CD14-positive monocyte (primary cell): Measurements from ENCODE around the gene ATP11A. TPM values are rescaled to one million over a fixed set of nuclear protein-coding genes. Genes with fewer than 3 reads are reported as not detected.

Experiments used
- DNase-seq, 3 donors: peaks; one replicate each; pipeline ENCODE4 v3.0.0-alpha.2; 2011 to 2022
- H2AFZ ChIP-seq: 2 replicates; pipeline ENCODE4 v1.6.0; 2012; ENCODE audit warnings: mild to moderate bottlenecking, low read depth, low read length, inconsistent platforms; ENCODE audit not compliant: insufficient read depth, poor library complexity, severe bottlenecking
- H3K27ac ChIP-seq, 2 donors: 1 replicate in 1 of 2; 2 replicates in 1 of 2; pipeline ENCODE4 v1.5.1; 2012 to 2013; ENCODE audit warnings: low read length in 2 of 2, control low read depth in 1 of 2, inconsistent platforms in 1 of 2, low read depth in 1 of 2, mild to moderate bottlenecking in 1 of 2
- H3K27me3 ChIP-seq, 2 donors: one replicate each; pipeline versions ENCODE4 v1.6.0 to v1.6.1; 2011 to 2013; ENCODE audit warnings: low read length in 2 of 2; ENCODE audit not compliant: control insufficient read depth in 2 of 2, insufficient read depth in 2 of 2
- H3K36me3 ChIP-seq, 2 donors: replicated peaks in 1 of 2; 1 replicate in 1 of 2; 2 replicates in 1 of 2; pipeline versions ENCODE4 v1.5.1 to v1.6.1; 2012 to 2013; ENCODE audit warnings: low read length in 2 of 2, control low read depth in 1 of 2, inconsistent platforms in 1 of 2, mild to moderate bottlenecking in 1 of 2; ENCODE audit not compliant: insufficient read depth in 2 of 2, control insufficient read depth in 1 of 2
- H3K4me1 ChIP-seq, 2 donors: 1 replicate in 1 of 2; 2 replicates in 1 of 2; pipeline versions ENCODE4 v1.5.1 to v1.6.1; 2012 to 2013; ENCODE audit warnings: low read length in 2 of 2, control low read depth in 1 of 2, inconsistent platforms in 1 of 2, mild to moderate bottlenecking in 1 of 2, moderate library complexity in 1 of 2; ENCODE audit not compliant: insufficient read depth in 2 of 2, control insufficient read depth in 1 of 2
- H3K4me2 ChIP-seq: replicated peaks from 2 replicates; pipeline ENCODE3; 2012; ENCODE audit warnings: low read length, moderate library complexity, mild to moderate bottlenecking; ENCODE audit not compliant: poor library complexity, severe bottlenecking; ENCODE audit errors: extremely low read depth
- H3K4me3 ChIP-seq, 3 experiments: fragments of 200-600 bp in 1 of 3; sonication (generic) in 1 of 3; replicated peaks in 1 of 3; 1 replicate in 2 of 3; 2 replicates in 1 of 3; pipeline ENCODE4 v1.5.1; 2011 to 2013; ENCODE audit warnings: low read length in 3 of 3, mild to moderate bottlenecking in 3 of 3, control low read depth in 2 of 3, low read depth in 2 of 3, inconsistent platforms in 1 of 3, moderate library complexity in 1 of 3
- H3K79me2 ChIP-seq: 2 replicates; pipeline ENCODE4 v1.6.0; 2012; ENCODE audit warnings: mild to moderate bottlenecking, control low read depth, inconsistent platforms, low read length, moderate library complexity; ENCODE audit not compliant: insufficient read depth
- H3K9ac ChIP-seq: 2 replicates; pipeline ENCODE4 v1.6.0; 2017; ENCODE audit warnings: low read length, mild to moderate bottlenecking; ENCODE audit not compliant: insufficient read depth, poor library complexity, severe bottlenecking
- H3K9me3 ChIP-seq, 2 donors: replicated peaks in 1 of 2; 1 replicate in 1 of 2; 2 replicates in 1 of 2; pipeline versions ENCODE4 v1.5.1 to v1.6.1; 2012 to 2013; ENCODE audit warnings: low read length in 2 of 2, control low read depth in 1 of 2; ENCODE audit not compliant: control insufficient read depth in 1 of 2, insufficient read depth in 1 of 2
- H4K20me1 ChIP-seq: 2 replicates; pipeline ENCODE4 v1.6.0; 2012; ENCODE audit warnings: mild to moderate bottlenecking, low read length, control low read depth, moderate library complexity; ENCODE audit not compliant: insufficient read depth
- H3K27ac Mint-ChIP-seq, 7 donors: one replicate each; pipeline ENCODE4 v1.8.0; 2020; ENCODE audit warnings: mild to moderate bottlenecking in 7 of 7, mixed read lengths in 7 of 7, moderate library complexity in 6 of 7, inconsistent platforms in 2 of 7
- H3K27me3 Mint-ChIP-seq, 3 donors: one replicate each; pipeline ENCODE4 v1.8.0; 2021 to 2022; ENCODE audit warnings: low read depth in 3 of 3, mild to moderate bottlenecking in 3 of 3, mixed read lengths in 3 of 3, moderate library complexity in 3 of 3, inconsistent platforms in 1 of 3
- H3K36me3 Mint-ChIP-seq, 2 donors: one replicate each; pipeline ENCODE4 v1.8.0; 2020; ENCODE audit warnings: mixed read lengths in 2 of 2, inconsistent platforms in 1 of 2, mild to moderate bottlenecking in 1 of 2
- H3K4me1 Mint-ChIP-seq: one replicate; pipeline ENCODE4 v1.8.0; 2020; ENCODE audit warnings: mild to moderate bottlenecking, mixed read lengths
- H3K4me3 Mint-ChIP-seq, 2 donors: one replicate each; pipeline ENCODE4 v1.8.0; 2020; ENCODE audit warnings: mild to moderate bottlenecking in 2 of 2, mixed read lengths in 2 of 2, moderate library complexity in 1 of 2
- H3K9me3 Mint-ChIP-seq, 7 donors: one replicate each; pipeline ENCODE4 v1.8.0; 2020 to 2022; ENCODE audit warnings: mixed read lengths in 7 of 7, mild to moderate bottlenecking in 6 of 7, moderate library complexity in 6 of 7, inconsistent platforms in 2 of 7
- CTCF ChIP-seq: fragments of 200-600 bp; IDR thresholded peaks from one replicate; pipeline ENCODE4 v1.8.0; 2022; ENCODE audit warnings: antibody characterized with exemption, mild to moderate bottlenecking
- WGBS: methylation state at CpG from one replicate; pipeline ENCODE4 v1.1.5; 2013; ENCODE audit warnings: missing lambda C conversion rate; ENCODE audit not compliant: insufficient coverage; 5-methylcytosine and 5-hydroxymethylcytosine counted together
- intact Hi-C, 2 donors: fragments of 100-400 bp; cut with micrococcal nuclease; formaldehyde crosslinking; loops; one replicate each; pipeline versions ENCODE4 v1.15.0 to v1.15.1; 2023
- polyA plus RNA-seq, 3 donors: library from polyadenylated mRNA; depleted of rRNA in 1 of 3; unstranded in 2 of 3; stranded (reverse) in 1 of 3; fragments of 300-500 nt in 2 of 3; fragments of >200 nt in 1 of 3; fragmentation: Illumina TruSeq in 2 of 3; gene quantifications; 1 replicate in 2 of 3; 2 replicates in 1 of 3; pipeline ENCODE4 v1.2.3, GENCODE V29; 2012 to 2021

Gene ATP11A
- polyA plus RNA-seq, 3 donors = 7.2 to 45.4 (median 7.6) TPM

GRCh38 chr13:112857914-112858490, 168.2 kb downstream of the ATP11A start:
- H3K4me2 ChIP-seq = no peak overlapping the region
- no peak overlapping the region for H2AFZ ChIP-seq
- no peaks in the 10 kb centered on the region for H3K4me1 ChIP-seq
- no peaks in the 10 kb centered on the region for H3K27me3 ChIP-seq
- no peak for TF ChIP-seq CTCF
- H3K4me1 Mint-ChIP-seq = no peaks in the 10 kb centered on the region
- H4K20me1 ChIP-seq = peaks cover 5% of the 10 kb centered on the region
- H3K9ac ChIP-seq = no peak overlapping the region
- intact Hi-C loops = no loop called here
- no peaks in the 10 kb centered on the region for H3K9me3 ChIP-seq
- no peak for DNase-seq
- H3K27me3 Mint-ChIP-seq = no peaks in the 10 kb centered on the region
- H3K9me3 Mint-ChIP-seq = peaks cover 0 to 6% (median 0%) of the 10 kb centered on the region in 7 donors
- no peaks in the 10 kb centered on the region for H3K79me2 ChIP-seq
- peak overlapping the region in 1 of 7 donors; percentile 62 for H3K27ac Mint-ChIP-seq
- peaks cover 94 to 100% of the 10 kb centered on the region in 2 donors for H3K36me3 Mint-ChIP-seq
- H3K4me3 ChIP-seq = no peak overlapping the region
- H3K27ac ChIP-seq = no peak overlapping the region
- 98% methylated on average over 8 of the region's 20 CpGs for WGBS
- no peak overlapping the region for H3K4me3 Mint-ChIP-seq
- H3K36me3 ChIP-seq = peaks cover 95 to 100% of the 10 kb centered on the region in 2 donors

- peaks cover 88 to 92% of the 10 kb centered on the region in 2 donors for H3K36me3 ChIP-seq
- H2AFZ ChIP-seq = no peak overlapping the region
- no peak for TF ChIP-seq CTCF
- intact Hi-C loops = no loop called here
- no peaks in the 10 kb centered on the region for H3K27me3 ChIP-seq
- DNase-seq = no peak
- no peak overlapping the region for H3K27ac ChIP-seq
- H3K4me1 Mint-ChIP-seq = no peaks in the 10 kb centered on the region
- H3K9me3 ChIP-seq = no peaks in the 10 kb centered on the region
- H3K4me1 ChIP-seq = no peaks in the 10 kb centered on the region
- no peaks in the 10 kb centered on the region for H3K27me3 Mint-ChIP-seq
- no peaks in the 10 kb centered on the region for H3K79me2 ChIP-seq
- WGBS = 97% methylated on average over 20 of the region's 22 CpGs
- H3K9ac ChIP-seq = no peak overlapping the region
- H3K36me3 Mint-ChIP-seq = peaks cover 86 to 100% of the 10 kb centered on the region in 2 donors
- H3K9me3 Mint-ChIP-seq = peaks cover 0 to 6% (median 0%) of the 10 kb centered on the region in 7 donors
- H3K4me3 ChIP-seq = no peak overlapping the region
- H3K4me2 ChIP-seq = no peak overlapping the region
- H3K4me3 Mint-ChIP-seq = no peak overlapping the region
- no peak overlapping the region for H3K27ac Mint-ChIP-seq
- peaks cover 5% of the 10 kb centered on the region for H4K20me1 ChIP-seq
Measured at GRCh38 chr13:112859128-112859816, 169.4 kb downstream of the ATP11A start.
